Measurements from ENCODE around the gene LINC00632. TPM values are rescaled to one million over a fixed set of nuclear protein-coding genes. Genes with fewer than 3 reads are reported as not detected.

Gene LINC00632
- total RNA-seq, 1 donor from 2014 or later = 152 TPM

- no peak for TF ChIP-seq CTCF (IDR thresholded peaks at IDR 0.05; ENCODE audit: unreplicated experiment)
- DNase-seq (ENCODE audit: low spot score, unreplicated experiment) = no peak
These were observed 15.9 kb downstream of the LINC00632 start for GRCh38 chrX:140725500-140725899.

GRCh38 chrX:140733766-140734342 is 24.3 kb downstream of the LINC00632 start:
- Mint-ChIP-seq H3K36me3 (ENCODE audit: insufficient read depth) (no peaks in the 10 kb centered on the region), H3K27me3 (peaks cover 22% of the 10 kb centered on the region), H3K4me3 (ENCODE audit: low read depth) (no peak overlapping the region)

More at GRCh38 chrX:140725500-140725899, 15.9 kb downstream of the LINC00632 start:
- Mint-ChIP-seq H3K9me3 (ENCODE audit: low read depth) (no peaks in the 10 kb centered on the region), H3K27me3 (no peaks in the 10 kb centered on the region), H3K36me3 (ENCODE audit: insufficient read depth) (no peaks in the 10 kb centered on the region), H3K4me1 (ENCODE audit: low read depth) (no peaks in the 10 kb centered on the region), H3K4me3 (ENCODE audit: low read depth) (no peak overlapping the region), H3K27ac (no peak overlapping the region)

GRCh38 chrX:140744085-140744484 is 34.5 kb downstream of the LINC00632 start:
- Mint-ChIP-seq H3K9me3 (ENCODE audit: low read depth) (no peaks in the 10 kb centered on the region), H3K4me1 (ENCODE audit: low read depth) (no peaks in the 10 kb centered on the region), H3K4me3 (ENCODE audit: low read depth) (no peak overlapping the region), H3K36me3 (ENCODE audit: insufficient read depth) (no peaks in the 10 kb centered on the region), H3K27me3 (peaks cover 32% of the 10 kb centered on the region), H3K27ac (no peak overlapping the region)
- no peak for DNase-seq (ENCODE audit: low spot score, unreplicated experiment)
- TF ChIP-seq CTCF (IDR thresholded peaks at IDR 0.05; ENCODE audit: unreplicated experiment) = no peak

More at GRCh38 chrX:140733766-140734342, 24.3 kb downstream of the LINC00632 start:
- H3K4me1 Mint-ChIP-seq (ENCODE audit: low read depth) = no peaks in the 10 kb centered on the region
- H3K9me3 Mint-ChIP-seq (ENCODE audit: low read depth) = no peaks in the 10 kb centered on the region
- TF ChIP-seq CTCF (IDR thresholded peaks at IDR 0.05; ENCODE audit: unreplicated experiment) = peak; percentile 86
- H3K27ac Mint-ChIP-seq = no peak overlapping the region
- DNase-seq (ENCODE audit: low spot score, unreplicated experiment) = no peak

- no peaks in the 10 kb centered on the region for H3K4me1 Mint-ChIP-seq (ENCODE audit: low read depth)
- H3K4me3 Mint-ChIP-seq (ENCODE audit: low read depth) = no peak overlapping the region
- no peak for DNase-seq (ENCODE audit: low spot score, unreplicated experiment)
- no peaks in the 10 kb centered on the region for H3K36me3 Mint-ChIP-seq (ENCODE audit: insufficient read depth)
- TF ChIP-seq CTCF (IDR thresholded peaks at IDR 0.05; ENCODE audit: unreplicated experiment) = no peak
- H3K27me3 Mint-ChIP-seq = peaks cover 7% of the 10 kb centered on the region
- H3K27ac Mint-ChIP-seq = no peak overlapping the region
- H3K9me3 Mint-ChIP-seq (ENCODE audit: low read depth) = peaks cover 2% of the 10 kb centered on the region
These were observed 47.4 kb downstream of the LINC00632 start for GRCh38 chrX:140756941-140757340.

GRCh38 chrX:140762061-140762460 is 52.5 kb downstream of the LINC00632 start:
- peak; percentile 31 for DNase-seq (ENCODE audit: low spot score, unreplicated experiment)
- no peaks in the 10 kb centered on the region for H3K9me3 Mint-ChIP-seq (ENCODE audit: low read depth)
- TF ChIP-seq CTCF (IDR thresholded peaks at IDR 0.05; ENCODE audit: unreplicated experiment) = peak; percentile 77
- peaks cover 8% of the 10 kb centered on the region for H3K4me1 Mint-ChIP-seq (ENCODE audit: low read depth)
- no peak overlapping the region for H3K27ac Mint-ChIP-seq
- no peaks in the 10 kb centered on the region for H3K36me3 Mint-ChIP-seq (ENCODE audit: insufficient read depth)
- no peak overlapping the region for H3K4me3 Mint-ChIP-seq (ENCODE audit: low read depth)
- H3K27me3 Mint-ChIP-seq = peaks cover 34% of the 10 kb centered on the region

All from progenitor cell of endocrine pancreas (in vitro differentiated cells).